ENCODE measurements around the gene YWHAG. TPM values are rescaled to one million over a fixed set of nuclear protein-coding genes. Genes with fewer than 3 reads are reported as not detected.
"Not testable (repeated sequence)": the region's sequence is repeated elsewhere in the genome, so short reads cannot be mapped to it uniquely, and the experiment has no call there.

YWHAG gene
- polyA plus RNA-seq, 1 donor (not counting 4 experiments of a cell fraction or from before 2014, with no cell fraction given), result 130 TPM

DNA sequence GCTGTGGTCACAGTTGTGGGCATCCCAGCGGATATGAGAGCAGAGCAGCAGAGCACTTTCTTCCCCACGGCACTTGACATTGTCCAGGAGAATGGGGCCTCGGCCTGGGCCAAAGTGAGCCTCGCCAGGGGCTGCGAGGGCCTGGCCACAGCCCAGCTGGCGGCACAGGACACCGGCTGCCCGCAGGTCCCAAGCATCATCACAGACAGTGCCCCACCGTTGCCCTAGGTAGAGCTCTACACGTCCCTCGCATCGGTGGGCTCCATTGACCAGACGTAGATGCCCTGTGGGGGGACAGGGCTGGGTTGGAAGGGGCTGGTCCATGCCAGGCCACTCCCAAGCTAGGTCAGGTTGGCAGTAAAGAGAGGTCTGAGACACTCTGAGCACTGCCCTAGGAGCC lies 31.3 kb upstream of the YWHAG start:
- dilution Hi-C loops (cut with MboI; ENCODE audit: extremely low pct_ligation_motif_present, low sequenced_read_pairs), result no loop called here
- H2AFZ ChIP-seq (ENCODE audit: control insufficient read depth, low read length), result no peak overlapping the region
- no peaks in the 10 kb centered on the region for H3K9me1 ChIP-seq (ENCODE audit: control insufficient read depth, extremely low read depth, insufficient read depth, low read length)
- H3K4me3 ChIP-seq (ENCODE audit: control insufficient read depth in 2 of 3, extremely low read depth in 1 of 3, insufficient read depth in 2 of 3, low read depth in 1 of 3, low read length in 3 of 3), result no peak overlapping the region
- H3K27me3 ChIP-seq (ENCODE audit: control insufficient read depth, extremely low read depth, insufficient read depth, low read length), result no peaks in the 10 kb centered on the region
- DNase-seq (ENCODE audit: low read depth, low spot score), result no peak
- peaks cover 15% of the 10 kb centered on the region for H3K4me1 ChIP-seq (ENCODE audit: control insufficient read depth, extremely low read depth, insufficient read depth, low read length)
- no peak overlapping the region for H3K27ac ChIP-seq (ENCODE audit: control insufficient read depth, insufficient read depth, low read length)
- no peaks in the 10 kb centered on the region for H3K79me2 ChIP-seq (ENCODE audit: control insufficient read depth, insufficient read depth, low read length)
- no peaks in the 10 kb centered on the region for H3K36me3 ChIP-seq (ENCODE audit: control insufficient read depth in 2 of 2, extremely low read depth in 1 of 2, insufficient read depth in 2 of 2, low read length in 2 of 2)
- no peak for FAIRE-seq
- H3K4me2 ChIP-seq (ENCODE audit: control insufficient read depth, extremely low read depth, insufficient read depth, low read depth, low read length), result no peak overlapping the region
- no peaks in the 10 kb centered on the region for H3K9me3 ChIP-seq (ENCODE audit: control insufficient read depth, low read depth, low read length)
- H4K20me1 ChIP-seq (ENCODE audit: control insufficient read depth, extremely low read depth, insufficient read depth, low read length), result no peaks in the 10 kb centered on the region
- TF ChIP-seq, protein P1, sequence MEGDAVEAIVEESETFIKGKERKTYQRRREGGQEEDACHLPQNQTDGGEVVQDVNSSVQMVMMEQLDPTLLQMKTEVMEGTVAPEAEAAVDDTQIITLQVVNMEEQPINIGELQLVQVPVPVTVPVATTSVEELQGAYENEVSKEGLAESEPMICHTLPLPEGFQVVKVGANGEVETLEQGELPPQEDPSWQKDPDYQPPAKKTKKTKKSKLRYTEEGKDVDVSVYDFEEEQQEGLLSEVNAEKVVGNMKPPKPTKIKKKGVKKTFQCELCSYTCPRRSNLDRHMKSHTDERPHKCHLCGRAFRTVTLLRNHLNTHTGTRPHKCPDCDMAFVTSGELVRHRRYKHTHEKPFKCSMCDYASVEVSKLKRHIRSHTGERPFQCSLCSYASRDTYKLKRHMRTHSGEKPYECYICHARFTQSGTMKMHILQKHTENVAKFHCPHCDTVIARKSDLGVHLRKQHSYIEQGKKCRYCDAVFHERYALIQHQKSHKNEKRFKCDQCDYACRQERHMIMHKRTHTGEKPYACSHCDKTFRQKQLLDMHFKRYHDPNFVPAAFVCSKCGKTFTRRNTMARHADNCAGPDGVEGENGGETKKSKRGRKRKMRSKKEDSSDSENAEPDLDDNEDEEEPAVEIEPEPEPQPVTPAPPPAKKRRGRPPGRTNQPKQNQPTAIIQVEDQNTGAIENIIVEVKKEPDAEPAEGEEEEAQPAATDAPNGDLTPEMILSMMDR (optimal IDR thresholded peaks at IDR 0.05 in 1 of 3, IDR thresholded peaks at IDR 0.05 in 1 of 3, conservative IDR thresholded peaks at IDR 0.05 in 1 of 3; ENCODE audit: extremely low read depth in 1 of 3, insufficient read depth in 2 of 3, low read length in 3 of 3), result no peak
- TF ChIP-seq EZH2 (IDR thresholded peaks at IDR 0.05; ENCODE audit: low read length), result no peak
- H3K9ac ChIP-seq (ENCODE audit: control insufficient read depth, extremely low read depth, insufficient read depth, low read length), result no peak overlapping the region

DNA sequence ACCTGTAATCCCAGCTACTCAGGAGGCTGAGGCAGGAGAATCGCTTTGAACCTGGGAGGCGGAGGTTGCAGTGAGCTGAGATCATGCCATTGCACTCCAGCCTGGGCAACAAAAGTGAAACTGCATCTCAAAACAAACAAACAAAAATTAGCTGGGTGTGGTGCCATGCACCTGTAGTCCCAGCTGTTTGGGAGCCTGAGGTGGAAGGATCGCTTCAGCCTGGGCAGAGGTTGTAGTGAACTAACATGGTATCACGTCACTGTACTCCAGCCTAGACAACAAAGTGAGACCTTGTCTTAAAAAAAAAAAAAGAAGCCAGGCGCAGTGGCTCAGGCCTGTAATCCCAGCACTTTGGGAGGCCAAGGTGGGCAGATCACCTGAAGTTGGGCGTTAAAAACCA lies 29.0 kb upstream of the YWHAG start:
- H3K27ac ChIP-seq (ENCODE audit: control insufficient read depth, insufficient read depth, low read length); H3K4me2 ChIP-seq (ENCODE audit: control insufficient read depth, extremely low read depth, insufficient read depth, low read depth, low read length); H3K4me1 ChIP-seq (ENCODE audit: control insufficient read depth, extremely low read depth, insufficient read depth, low read length); H3K79me2 ChIP-seq (ENCODE audit: control insufficient read depth, insufficient read depth, low read length); H4K20me1 ChIP-seq (ENCODE audit: control insufficient read depth, extremely low read depth, insufficient read depth, low read length); dilution Hi-C loops (cut with MboI; ENCODE audit: extremely low pct_ligation_motif_present, low sequenced_read_pairs); FAIRE-seq; H3K36me3 ChIP-seq (ENCODE audit: control insufficient read depth in 2 of 2, extremely low read depth in 1 of 2, insufficient read depth in 2 of 2, low read length in 2 of 2); H3K9me1 ChIP-seq (ENCODE audit: control insufficient read depth, extremely low read depth, insufficient read depth, low read length); H2AFZ ChIP-seq (ENCODE audit: control insufficient read depth, low read length); H3K9me3 ChIP-seq (ENCODE audit: control insufficient read depth, low read depth, low read length); H3K4me3 ChIP-seq (ENCODE audit: control insufficient read depth in 2 of 3, extremely low read depth in 1 of 3, insufficient read depth in 2 of 3, low read depth in 1 of 3, low read length in 3 of 3); H3K9ac ChIP-seq (ENCODE audit: control insufficient read depth, extremely low read depth, insufficient read depth, low read length); H3K27me3 ChIP-seq (ENCODE audit: control insufficient read depth, extremely low read depth, insufficient read depth, low read length); DNase-seq (ENCODE audit: low read depth, low spot score): not testable (repeated sequence)

DNA sequence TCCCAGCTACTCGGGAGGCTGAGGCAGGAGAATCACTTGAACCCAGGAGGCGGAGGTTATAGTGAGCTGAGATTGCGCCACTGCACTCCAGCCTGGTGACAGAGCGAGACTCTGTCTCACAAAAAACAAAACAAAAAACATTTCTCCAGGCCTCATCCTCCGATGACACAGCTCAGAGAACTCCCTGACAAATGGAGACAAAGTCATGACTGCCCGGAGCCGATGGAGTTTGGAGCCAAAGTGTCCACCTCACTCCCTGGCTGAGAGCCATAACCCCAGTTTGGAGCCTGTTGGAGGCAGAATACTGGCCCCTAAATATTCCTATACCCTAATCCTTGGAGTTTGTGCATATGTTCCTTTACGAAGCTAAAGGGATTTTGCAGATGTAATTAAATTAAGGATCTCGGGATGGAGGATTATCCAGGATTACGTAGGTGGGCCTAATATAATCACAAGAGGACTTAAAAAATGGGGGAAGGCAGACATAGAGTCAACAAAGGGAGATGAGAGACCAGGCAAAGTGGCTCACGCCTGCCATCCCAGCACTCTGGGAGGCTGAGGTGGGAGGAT lies 28.0 kb upstream of the YWHAG start:
- H3K9ac ChIP-seq (ENCODE audit: control insufficient read depth, extremely low read depth, insufficient read depth, low read length), result no peak overlapping the region
- no peaks in the 10 kb centered on the region for H3K9me1 ChIP-seq (ENCODE audit: control insufficient read depth, extremely low read depth, insufficient read depth, low read length)
- H3K36me3 ChIP-seq (ENCODE audit: control insufficient read depth in 2 of 2, extremely low read depth in 1 of 2, insufficient read depth in 2 of 2, low read length in 2 of 2), result no peaks in the 10 kb centered on the region
- DNase-seq (ENCODE audit: low read depth, low spot score) (no peak), FAIRE-seq (no peak)
- no peak overlapping the region for H3K27ac ChIP-seq (ENCODE audit: control insufficient read depth, insufficient read depth, low read length)
- no peaks in the 10 kb centered on the region for H3K9me3 ChIP-seq (ENCODE audit: control insufficient read depth, low read depth, low read length)
- no peak overlapping the region for H3K4me2 ChIP-seq (ENCODE audit: control insufficient read depth, extremely low read depth, insufficient read depth, low read depth, low read length)
- TF ChIP-seq, protein P1 (optimal IDR thresholded peaks at IDR 0.05 in 1 of 3, IDR thresholded peaks at IDR 0.05 in 1 of 3, conservative IDR thresholded peaks at IDR 0.05 in 1 of 3; ENCODE audit: extremely low read depth in 1 of 3, insufficient read depth in 2 of 3, low read length in 3 of 3), result no peak
- TF ChIP-seq EZH2 (IDR thresholded peaks at IDR 0.05; ENCODE audit: low read length), result no peak
- no peak overlapping the region for H2AFZ ChIP-seq (ENCODE audit: control insufficient read depth, low read length)
- no peaks in the 10 kb centered on the region for H4K20me1 ChIP-seq (ENCODE audit: control insufficient read depth, extremely low read depth, insufficient read depth, low read length)
- H3K4me1 ChIP-seq (ENCODE audit: control insufficient read depth, extremely low read depth, insufficient read depth, low read length), result no peaks in the 10 kb centered on the region
- H3K79me2 ChIP-seq (ENCODE audit: control insufficient read depth, insufficient read depth, low read length), result no peaks in the 10 kb centered on the region
- dilution Hi-C loops (cut with MboI; ENCODE audit: extremely low pct_ligation_motif_present, low sequenced_read_pairs), result no loop called here
- H3K4me3 ChIP-seq (ENCODE audit: control insufficient read depth in 2 of 3, extremely low read depth in 1 of 3, insufficient read depth in 2 of 3, low read depth in 1 of 3, low read length in 3 of 3), result no peak overlapping the region
- H3K27me3 ChIP-seq (ENCODE audit: control insufficient read depth, extremely low read depth, insufficient read depth, low read length), result no peaks in the 10 kb centered on the region

Data from keratinocyte (primary cell).